HG03571 (cell line): ENCODE measurements around the gene BCCIP.
A peak's percentile ranks its signal among the peaks of the same experiment; 100 is the strongest.

Experiments used
- ATAC-seq: cut with Tn5 transposase; IDR thresholded peaks from one replicate; pipeline ENCODE4 v1.9.1; 2021; ENCODE audit not compliant: unreplicated experiment

The BCCIP gene

DNA sequence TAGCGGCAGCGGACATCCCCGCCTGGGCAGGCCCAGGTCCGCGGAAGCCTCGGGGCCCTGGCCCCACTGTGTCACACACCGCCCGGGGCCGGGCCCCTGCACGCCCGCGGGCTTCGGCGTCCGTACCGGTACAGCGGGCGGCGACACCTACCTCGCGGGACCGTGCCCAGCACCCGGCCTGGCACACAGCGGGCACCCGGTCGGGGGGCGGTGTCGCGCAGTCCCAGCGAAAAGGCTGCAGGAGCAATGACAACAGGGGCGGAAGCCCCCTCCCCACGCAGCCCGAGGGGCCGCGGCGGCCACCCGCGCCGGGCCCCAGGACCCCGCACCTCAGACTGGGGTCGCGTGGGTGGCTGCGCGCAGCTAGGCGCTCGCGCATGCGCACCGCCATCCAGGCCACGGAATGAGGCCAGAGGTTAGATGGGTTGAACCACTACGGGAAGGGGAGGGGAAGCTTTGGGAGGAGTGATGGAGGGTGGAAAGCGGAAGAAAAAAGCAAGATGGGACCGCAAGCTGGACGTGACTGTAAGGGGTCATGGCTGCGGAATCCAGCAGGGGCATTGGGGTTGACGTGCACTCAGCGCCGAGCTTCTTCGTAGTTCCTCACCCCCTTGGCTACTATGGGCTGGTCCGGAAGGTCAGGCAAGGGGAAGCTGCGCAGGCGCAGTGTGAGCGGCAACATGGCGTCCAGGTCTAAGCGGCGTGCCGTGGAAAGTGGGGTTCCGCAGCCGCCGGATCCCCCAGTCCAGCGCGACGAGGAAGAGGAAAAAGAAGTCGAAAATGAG is at the start of gene BCCIP, which contains the start of gene UROS:
Gene BCCIP (plus strand): TSS at position 669 of the 785 bp plus-strand sequence. CDS start 12 bp downstream, at position 681.
Gene UROS (minus strand): TSS at position 381 of the 785 bp plus-strand sequence. CDS start 6,759 bp downstream, outside the sequence.
- peak; percentile 78 for ATAC-seq

- no peak for ATAC-seq
Observed at GRCh38 chr10:125773687-125774543, 49.4 kb upstream of the BCCIP start.

DNA sequence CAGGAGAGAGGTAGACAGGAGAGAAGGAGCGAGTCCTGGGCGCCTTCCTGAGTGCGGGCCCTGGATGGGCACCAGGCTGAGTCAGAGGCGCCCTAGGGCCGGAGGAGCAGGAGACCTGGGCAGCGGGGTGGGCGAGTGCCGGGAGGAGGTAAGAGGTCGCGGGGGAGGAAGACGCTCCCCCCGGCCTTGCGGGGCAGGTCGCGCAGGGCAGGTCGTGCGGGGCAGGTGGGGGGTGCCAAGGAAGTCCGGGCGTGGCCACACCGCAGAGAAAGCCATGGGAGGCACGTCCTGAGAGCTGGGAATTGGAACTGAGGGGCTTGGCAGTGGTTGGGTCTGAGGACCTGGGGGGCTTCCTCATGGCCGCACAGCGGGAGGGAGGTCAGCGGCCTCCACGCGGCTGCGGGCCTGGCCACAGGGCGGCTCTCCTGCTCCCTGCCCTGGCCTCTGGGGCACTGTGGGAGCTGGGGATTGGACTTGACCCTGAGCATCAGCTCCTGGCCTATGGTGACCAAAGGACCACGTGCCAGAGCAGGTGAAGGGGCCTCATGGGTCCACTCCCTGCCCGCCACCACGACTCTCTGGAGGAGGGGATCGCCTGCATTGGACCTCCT is 48.7 kb upstream of the BCCIP start:
- no peak for ATAC-seq

GRCh38 chr10:125775491-125776106 is 47.7 kb upstream of the BCCIP start, which contains the start of gene MMP21:
Gene MMP21 (minus strand): TSS chr10:125775821. CDS start chr10:125775821, 0 bp downstream.
- no peak for ATAC-seq

- no peak for ATAC-seq
Observed at GRCh38 chr10:125777806-125778205, 45.5 kb upstream of the BCCIP start.

DNA sequence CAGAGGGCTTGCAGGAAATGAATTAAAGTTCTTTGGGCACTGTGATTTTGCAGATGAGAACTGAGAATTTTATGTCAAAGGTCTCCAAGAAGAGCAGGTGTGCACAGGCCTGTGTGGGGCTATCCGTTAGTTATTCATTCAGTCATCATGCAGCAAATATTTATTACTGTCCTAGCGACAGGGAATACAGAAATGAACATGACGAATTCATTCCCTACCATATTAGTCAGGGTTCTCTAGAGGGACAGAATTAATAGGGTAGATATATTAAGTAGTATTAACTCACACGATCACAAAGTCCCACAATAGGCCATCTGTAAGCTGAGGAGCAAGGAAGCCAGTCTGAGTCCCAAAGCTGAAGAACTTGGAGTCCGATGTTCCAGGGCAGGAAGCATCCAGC is 44.8 kb upstream of the BCCIP start:
- no peak for ATAC-seq

DNA sequence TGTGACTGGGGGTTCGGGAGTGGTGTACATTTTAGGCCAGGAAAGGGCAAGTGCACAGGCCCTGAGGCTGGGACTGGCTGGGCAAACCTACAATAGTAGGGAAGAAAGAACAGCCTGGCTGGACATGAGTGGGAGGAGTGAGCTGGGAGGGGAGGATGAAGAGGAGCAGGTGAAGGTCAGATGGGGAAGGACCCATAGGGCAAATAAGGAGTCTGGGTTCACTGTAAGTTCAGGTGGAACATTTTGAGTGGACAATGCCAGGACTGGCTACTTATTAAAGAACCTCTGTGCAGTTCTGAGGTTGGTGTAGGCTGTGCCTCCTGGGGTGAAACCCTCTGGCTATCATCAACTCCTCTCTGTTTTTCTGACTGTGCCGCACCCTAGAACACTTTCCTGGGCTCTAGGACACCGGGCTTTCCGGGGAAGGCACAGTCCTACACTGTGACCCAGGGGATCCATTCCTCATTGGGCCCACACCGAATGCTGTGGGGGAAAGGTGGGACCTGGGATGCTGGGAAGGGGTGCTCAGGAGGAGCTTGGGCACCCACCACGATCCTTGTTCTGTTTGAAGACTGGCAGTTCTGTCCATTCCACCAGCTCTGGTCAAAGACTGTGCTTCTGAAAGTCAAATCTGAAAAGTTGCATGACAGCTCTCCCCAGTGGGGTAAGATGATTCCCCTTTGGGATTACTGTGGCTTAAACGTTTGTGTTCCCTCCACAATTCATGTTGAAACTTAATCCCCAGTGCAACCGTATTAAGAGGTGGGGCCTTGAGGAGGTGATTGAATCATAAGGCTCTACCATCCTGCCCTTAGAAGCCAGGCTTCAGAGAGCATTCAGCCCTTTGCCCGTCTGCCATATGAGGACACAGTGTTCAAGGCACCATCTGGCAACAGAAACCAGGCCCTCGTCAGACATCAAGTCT is 43.7 kb upstream of the BCCIP start:
- ATAC-seq, result no peak

DNA sequence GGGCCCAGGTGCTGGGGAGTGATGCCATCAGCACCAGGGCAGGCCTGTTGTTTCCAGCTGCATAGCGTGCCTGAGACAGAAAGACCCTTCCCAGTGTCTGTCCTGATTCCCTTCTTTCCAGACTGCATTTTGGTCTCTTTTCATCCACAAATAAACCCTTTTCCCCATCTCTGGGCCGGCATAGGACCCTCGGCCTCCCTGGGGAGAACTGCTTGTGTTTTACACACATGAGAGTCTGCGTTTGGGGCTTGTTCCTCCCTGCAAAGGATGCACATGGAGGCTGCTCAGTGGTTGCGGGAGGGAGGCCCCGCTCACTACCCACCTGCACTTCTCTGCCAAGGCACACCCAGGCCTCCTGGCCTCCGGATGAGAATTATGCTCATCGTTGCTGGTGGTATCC is 42.0 kb upstream of the BCCIP start:
- ATAC-seq, result no peak

DNA sequence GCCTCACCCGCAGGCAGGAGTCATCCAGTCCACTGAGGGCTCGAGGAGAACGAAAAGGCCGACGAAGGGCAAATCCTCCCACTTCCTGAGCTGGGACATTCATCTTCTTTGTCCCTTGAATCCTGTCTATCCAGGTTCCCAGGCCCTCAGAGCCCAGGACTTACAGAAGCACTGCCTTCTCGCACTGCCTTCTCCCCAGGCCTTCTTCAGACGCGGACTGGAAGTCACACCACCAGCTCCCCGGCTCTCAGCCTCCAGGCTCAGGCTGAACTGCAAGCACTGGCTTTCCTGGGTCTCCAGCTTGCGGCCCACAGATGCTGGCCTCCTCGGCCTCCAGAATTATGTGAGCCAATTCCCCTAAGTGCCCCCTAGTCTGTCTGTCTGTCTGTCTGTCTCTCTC is 41.3 kb upstream of the BCCIP start:
- ATAC-seq, result no peak

DNA sequence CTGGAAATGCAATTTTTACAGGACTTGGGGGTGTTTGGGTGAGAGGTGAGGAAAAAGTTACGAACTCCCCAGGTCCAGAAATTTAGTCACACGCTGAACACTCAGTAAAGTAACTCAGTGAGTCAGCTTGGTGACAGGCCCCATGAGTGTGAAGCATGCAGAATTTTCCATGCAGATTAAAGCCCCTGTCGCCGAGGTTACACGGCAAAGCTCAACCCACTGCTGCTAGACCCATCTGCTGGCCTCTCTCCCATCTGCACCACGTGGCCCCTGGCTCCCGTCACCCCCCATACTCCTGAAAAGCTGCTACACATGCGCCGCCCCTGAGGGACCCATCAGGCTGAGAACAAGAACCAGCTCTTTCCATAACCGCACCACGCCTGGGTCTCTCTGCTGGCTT is 40.7 kb upstream of the BCCIP start:
- ATAC-seq, result no peak

GRCh38 chr10:125783408-125783807 is 39.9 kb upstream of the BCCIP start:
- ATAC-seq, result no peak

- peak; percentile 64 for ATAC-seq
Observed at GRCh38 chr10:125783957-125784356, 39.4 kb upstream of the BCCIP start.

DNA sequence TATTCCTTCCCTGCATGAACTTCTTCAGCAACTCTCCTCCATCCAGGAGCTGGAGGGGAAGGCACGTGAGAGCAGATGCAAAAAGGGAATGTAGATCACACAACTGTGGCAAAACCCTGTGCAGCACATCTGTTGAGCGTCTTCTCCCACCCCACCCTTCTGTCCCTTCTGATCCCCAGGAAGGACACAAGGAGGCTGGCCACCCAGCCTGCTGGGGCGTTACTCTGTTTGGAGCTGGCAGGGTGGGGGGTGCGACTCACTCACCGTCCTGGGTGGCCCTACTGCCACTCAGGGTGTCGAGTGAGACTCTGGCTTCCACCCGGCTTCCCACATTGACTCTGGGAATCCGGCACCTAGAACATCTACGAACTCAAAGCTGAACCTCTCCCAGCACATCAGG is 37.6 kb upstream of the BCCIP start:
- ATAC-seq, result no peak

GRCh38 chr10:125788156-125789034 is 35.0 kb upstream of the BCCIP start:
- ATAC-seq, result no peak

- no peak for ATAC-seq
Observed at GRCh38 chr10:125792342-125793300, 30.7 kb upstream of the BCCIP start.

DNA sequence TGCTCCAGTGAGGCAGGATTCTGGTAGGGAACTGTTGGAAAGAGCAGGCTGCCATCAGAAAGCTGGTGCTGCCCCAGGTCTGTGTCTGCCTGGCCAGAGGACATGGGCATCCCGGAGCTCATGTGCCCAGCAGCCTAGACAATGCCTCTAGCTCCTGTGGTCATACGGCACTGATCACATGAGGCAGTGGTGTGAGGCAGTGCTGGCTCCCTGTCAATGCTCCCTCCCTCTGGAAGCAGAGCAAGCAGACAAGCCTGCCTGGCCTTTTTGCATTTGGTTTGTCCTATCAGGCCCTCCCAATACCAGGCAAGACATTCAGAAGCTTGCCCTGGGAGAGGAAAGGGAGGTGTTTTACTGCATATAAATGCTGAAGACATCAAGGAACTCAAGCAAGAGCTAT is 28.2 kb upstream of the BCCIP start:
- no peak for ATAC-seq

DNA sequence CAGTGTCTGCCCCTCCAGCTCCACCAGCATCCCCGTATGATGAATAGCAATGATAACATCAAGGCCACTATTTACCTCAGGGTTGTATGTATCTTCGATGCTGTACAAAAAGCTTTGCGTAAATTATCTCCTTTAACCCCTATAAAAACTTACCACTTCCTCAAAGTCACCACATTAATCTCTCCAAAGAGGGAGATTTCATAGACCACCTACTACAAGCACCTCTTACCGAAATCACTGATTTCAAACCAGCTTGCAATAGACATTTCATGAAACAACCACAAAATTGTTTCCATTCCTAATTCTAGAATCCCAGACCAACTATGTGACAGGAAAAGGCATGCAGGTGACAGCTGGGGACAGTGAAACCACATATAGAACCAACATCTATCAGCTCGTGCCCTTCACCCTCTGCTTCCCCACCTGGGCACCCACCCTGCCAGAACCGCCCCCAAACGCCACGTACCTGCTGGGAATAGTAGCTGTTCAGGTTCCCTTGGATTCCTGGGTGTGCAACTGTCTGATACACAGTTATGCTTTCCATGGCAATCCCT is 27.6 kb upstream of the BCCIP start:
- ATAC-seq, result no peak

GRCh38 chr10:125797424-125797823 is 25.9 kb upstream of the BCCIP start:
- ATAC-seq, result no peak
